Karpas-422 (cell line): ENCODE data around the gene SH3TC1. TPM values are rescaled to one million over a fixed set of nuclear protein-coding genes. Genes with fewer than 3 reads are reported as not detected.

Experiments used
- DNase-seq: peaks from one replicate; pipeline ENCODE4 v3.0.0-alpha.2; 2015
- H2AFZ ChIP-seq: fragments of 200-600 bp; sonication (generic); 2 replicates; pipeline ENCODE4 v1.6.1; 2014; ENCODE audit warnings: antibody characterized with exemption, low read length, mixed read lengths
- H3K27ac ChIP-seq: fragments of 200-600 bp; sonication (generic); 2 replicates; pipeline ENCODE4 v1.5.1; 2014; ENCODE audit warnings: mild to moderate bottlenecking, low read length, moderate library complexity
- H3K27me3 ChIP-seq: fragments of 200-600 bp; sonication (generic); 2 replicates; pipeline ENCODE4 v1.6.1; 2014; ENCODE audit warnings: low read length, mixed read lengths
- H3K36me3 ChIP-seq: fragments of 200-600 bp; sonication (generic); 2 replicates; pipeline ENCODE4 v1.6.1; 2014; ENCODE audit warnings: low read length, mixed read lengths; ENCODE audit not compliant: insufficient read depth
- H3K4me1 ChIP-seq: fragments of 200-600 bp; sonication (generic); 2 replicates; pipeline ENCODE4 v1.6.1; 2014; ENCODE audit warnings: mild to moderate bottlenecking, low read length, mixed read lengths
- H3K4me2 ChIP-seq: fragments of 200-600 bp; sonication (generic); 2 replicates; pipeline ENCODE4 v1.6.1; 2014; ENCODE audit warnings: low read length, low read depth, mild to moderate bottlenecking; ENCODE audit not compliant: poor library complexity, severe bottlenecking
- H3K4me3 ChIP-seq: fragments of 200-600 bp; sonication (generic); 2 replicates; pipeline ENCODE4 v1.5.1; 2014; ENCODE audit warnings: mild to moderate bottlenecking, antibody characterized with exemption, low read length, mixed read lengths
- H3K79me2 ChIP-seq: fragments of 200-600 bp; sonication (generic); 2 replicates; pipeline ENCODE4 v1.6.1; 2014; ENCODE audit warnings: mild to moderate bottlenecking, low read length, mixed read lengths
- H3K9ac ChIP-seq: fragments of 200-600 bp; sonication (generic); 2 replicates; pipeline ENCODE4 v1.6.0; 2014; ENCODE audit warnings: low read length
- H3K9me2 ChIP-seq: fragments of 200-600 bp; sonication (generic), shearing (Covaris generic); replicated peaks from 2 replicates; pipeline ENCODE4 v1.6.0; 2014; ENCODE audit warnings: mild to moderate bottlenecking, low read length, moderate library complexity; ENCODE audit not compliant: insufficient read depth
- H3K9me3 ChIP-seq: fragments of 300-700, 200-600 bp; sonication (generic); 2 replicates; pipeline ENCODE4 v1.6.1; 2014; ENCODE audit warnings: low read length, mixed read lengths
- H4K20me1 ChIP-seq: fragments of 200-600 bp; sonication (generic); 2 replicates; pipeline ENCODE4 v1.6.1; 2014; ENCODE audit warnings: mild to moderate bottlenecking, antibody characterized with exemption, low read length, low read depth; ENCODE audit not compliant: insufficient read depth
- total RNA-seq: library from RNA; depleted of rRNA; stranded (reverse); fragments of >200 nt; shearing (Covaris generic); gene quantifications from 2 replicates; pipeline ENCODE4 v1.2.3, GENCODE V29; 2014; ENCODE audit warnings: low replicate concordance

The SH3TC1 gene
- total RNA-seq, 1 experiment from 2014 or later: 6.9 TPM

DNA sequence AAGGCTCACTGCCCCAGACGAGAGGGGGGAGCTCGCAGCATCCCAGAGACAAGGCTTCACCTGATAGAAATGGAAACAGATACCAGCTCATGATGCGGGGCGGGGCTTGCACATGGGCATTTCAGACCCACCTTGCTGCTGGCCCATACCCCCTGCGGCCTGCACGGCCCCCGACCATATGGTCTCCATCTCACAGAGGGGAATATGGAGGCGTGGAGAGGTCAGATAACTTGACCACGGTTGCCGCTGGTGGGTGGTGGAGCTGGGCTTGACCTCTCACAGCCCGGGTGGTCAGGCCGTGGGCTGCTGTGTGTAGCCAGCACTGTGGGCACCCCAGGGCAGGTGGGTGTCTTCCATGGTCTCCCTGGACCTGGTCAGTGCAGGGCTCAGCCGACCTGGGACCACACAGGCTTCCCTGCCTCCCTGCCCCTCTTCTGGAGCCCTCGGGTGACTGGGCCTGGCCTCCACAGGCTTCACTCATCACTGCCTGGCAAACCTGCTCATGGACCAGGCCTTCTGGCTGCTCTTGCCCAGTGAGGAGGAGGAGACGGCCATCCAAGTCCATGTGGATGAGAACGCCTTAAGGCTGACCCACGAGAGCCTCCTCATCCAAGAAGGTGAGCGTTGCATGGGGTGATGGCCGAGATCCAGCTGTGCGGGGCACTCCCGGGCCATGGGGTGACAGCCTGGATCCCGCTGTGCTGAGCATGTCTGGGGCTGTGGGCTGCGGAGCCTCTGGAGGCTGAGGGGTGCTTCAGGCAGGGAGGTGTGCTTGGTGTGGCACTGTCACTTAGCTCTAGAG is 16.8 kb downstream of the SH3TC1 start:
- Histone ChIP-seq H4K20me1 (no peaks in the 10 kb centered on the region), H3K4me3 (no peak overlapping the region)

DNA sequence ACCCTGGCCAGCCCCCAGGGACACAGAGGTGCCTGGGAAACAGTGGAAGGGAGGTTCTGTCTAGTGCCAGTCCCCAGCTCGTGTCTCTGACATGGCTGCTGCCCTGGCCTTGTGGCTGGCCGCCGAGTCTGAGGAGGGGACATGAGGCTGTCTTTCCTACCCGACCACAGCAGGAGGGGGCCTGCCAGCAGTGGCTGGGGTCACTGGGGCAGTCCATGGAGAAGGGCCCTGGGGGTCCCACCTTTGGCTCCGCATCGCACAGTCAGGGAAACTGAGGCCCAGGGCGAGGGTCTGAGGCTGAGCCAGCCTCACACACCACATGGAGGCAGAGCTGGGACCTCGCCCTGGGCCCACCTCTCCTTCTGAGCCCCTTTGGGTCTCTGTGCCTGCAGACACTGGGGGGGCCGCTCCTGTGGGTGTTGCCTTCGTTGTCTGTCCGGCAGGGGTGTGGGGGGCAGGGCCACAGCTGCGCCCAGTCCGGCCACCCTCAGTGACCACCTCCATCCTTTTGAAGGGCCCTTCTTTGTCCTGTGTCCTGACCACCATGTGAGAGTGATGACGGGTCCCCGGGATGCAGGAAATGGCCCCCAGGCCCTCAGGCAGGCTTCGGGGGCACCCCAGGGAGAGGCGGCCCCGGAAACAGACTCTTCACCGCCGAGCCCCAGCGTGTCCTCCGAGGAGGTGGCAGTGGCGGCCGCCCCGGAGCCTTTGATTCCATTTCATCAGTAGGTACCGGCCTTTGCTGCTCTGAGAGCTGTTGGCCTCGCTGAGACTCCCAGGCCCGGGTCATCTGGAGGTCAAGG is 17.6 kb downstream of the SH3TC1 start:
- Histone ChIP-seq H3K79me2 (no peaks in the 10 kb centered on the region), H3K36me3 (no peaks in the 10 kb centered on the region), H3K4me3 (no peak overlapping the region), H4K20me1 (no peaks in the 10 kb centered on the region), H3K27me3 (no peaks in the 10 kb centered on the region), H3K4me1 (no peaks in the 10 kb centered on the region), H3K9me3 (no peaks in the 10 kb centered on the region), H3K27ac (no peak overlapping the region), H3K9ac (no peak overlapping the region), H3K4me2 (no peak overlapping the region), H2AFZ (no peak overlapping the region), H3K9me2 (no peaks in the 10 kb centered on the region)
- no peak for DNase-seq

More for the DNA sequence above, 16.8 kb downstream of the SH3TC1 start:
- DNase-seq: no peak
- H3K9ac ChIP-seq: no peak overlapping the region
- no peak overlapping the region for H3K4me2 ChIP-seq
- no peaks in the 10 kb centered on the region for H3K36me3 ChIP-seq
- no peaks in the 10 kb centered on the region for H3K9me3 ChIP-seq
- H3K9me2 ChIP-seq: no peaks in the 10 kb centered on the region
- no peaks in the 10 kb centered on the region for H3K79me2 ChIP-seq
- H3K27me3 ChIP-seq: no peaks in the 10 kb centered on the region
- no peak overlapping the region for H3K27ac ChIP-seq
- no peak overlapping the region for H2AFZ ChIP-seq
- H3K4me1 ChIP-seq: no peaks in the 10 kb centered on the region

DNA sequence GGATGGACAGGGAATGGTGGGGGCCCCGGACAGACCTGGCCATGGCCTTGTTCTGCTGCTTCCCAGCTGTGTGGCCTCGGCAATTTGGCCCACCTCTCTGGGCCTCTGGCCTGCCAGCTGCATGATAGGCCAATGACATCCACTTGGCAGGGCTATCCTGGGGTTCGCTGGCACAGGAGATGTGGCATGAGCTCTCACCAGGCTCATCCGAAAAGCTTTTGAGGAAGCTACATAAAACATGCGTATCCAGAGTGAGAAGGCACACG is 18.1 kb downstream of the SH3TC1 start:
- Histone ChIP-seq H3K9ac (no peak overlapping the region), H3K36me3 (no peaks in the 10 kb centered on the region)

DNA sequence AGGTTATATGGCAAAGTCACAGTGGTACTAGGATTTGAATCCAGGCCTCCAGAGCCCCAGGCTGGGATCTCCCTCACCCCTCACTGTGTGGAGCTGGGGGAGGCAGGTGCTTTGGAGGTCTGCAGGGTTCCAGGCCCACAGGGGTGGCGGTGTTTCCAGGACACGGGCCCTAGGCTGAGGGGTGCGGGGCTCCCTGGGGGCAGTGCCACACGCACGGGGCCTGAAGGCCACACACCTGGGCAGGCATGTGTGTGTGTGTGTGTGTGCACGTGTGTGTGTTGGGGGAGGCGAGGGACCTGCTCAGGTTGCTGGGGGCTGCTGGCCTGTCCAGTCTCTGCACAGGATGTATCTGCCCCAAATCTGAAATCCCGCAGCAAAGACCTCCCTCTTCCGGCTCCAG is 18.8 kb downstream of the SH3TC1 start:
- Histone ChIP-seq H3K27me3 (no peaks in the 10 kb centered on the region), H3K4me1 (no peaks in the 10 kb centered on the region), H3K36me3 (no peaks in the 10 kb centered on the region), H4K20me1 (no peaks in the 10 kb centered on the region), H3K9me2 (no peaks in the 10 kb centered on the region), H3K9me3 (no peaks in the 10 kb centered on the region), H3K9ac (no peak overlapping the region), H3K4me3 (no peak overlapping the region), H2AFZ (no peak overlapping the region), H3K79me2 (no peaks in the 10 kb centered on the region), H3K27ac (no peak overlapping the region), H3K4me2 (no peak overlapping the region)
- DNase-seq: no peak

More for the DNA sequence above, 18.1 kb downstream of the SH3TC1 start:
- no peak overlapping the region for H3K4me2 ChIP-seq
- H2AFZ ChIP-seq: no peak overlapping the region
- DNase-seq: no peak
- H3K79me2 ChIP-seq: no peaks in the 10 kb centered on the region
- no peaks in the 10 kb centered on the region for H3K9me3 ChIP-seq
- H3K27me3 ChIP-seq: no peaks in the 10 kb centered on the region
- H3K4me3 ChIP-seq: no peak overlapping the region
- no peak overlapping the region for H3K27ac ChIP-seq
- no peaks in the 10 kb centered on the region for H4K20me1 ChIP-seq
- H3K4me1 ChIP-seq: no peaks in the 10 kb centered on the region
- H3K9me2 ChIP-seq: no peaks in the 10 kb centered on the region

DNA sequence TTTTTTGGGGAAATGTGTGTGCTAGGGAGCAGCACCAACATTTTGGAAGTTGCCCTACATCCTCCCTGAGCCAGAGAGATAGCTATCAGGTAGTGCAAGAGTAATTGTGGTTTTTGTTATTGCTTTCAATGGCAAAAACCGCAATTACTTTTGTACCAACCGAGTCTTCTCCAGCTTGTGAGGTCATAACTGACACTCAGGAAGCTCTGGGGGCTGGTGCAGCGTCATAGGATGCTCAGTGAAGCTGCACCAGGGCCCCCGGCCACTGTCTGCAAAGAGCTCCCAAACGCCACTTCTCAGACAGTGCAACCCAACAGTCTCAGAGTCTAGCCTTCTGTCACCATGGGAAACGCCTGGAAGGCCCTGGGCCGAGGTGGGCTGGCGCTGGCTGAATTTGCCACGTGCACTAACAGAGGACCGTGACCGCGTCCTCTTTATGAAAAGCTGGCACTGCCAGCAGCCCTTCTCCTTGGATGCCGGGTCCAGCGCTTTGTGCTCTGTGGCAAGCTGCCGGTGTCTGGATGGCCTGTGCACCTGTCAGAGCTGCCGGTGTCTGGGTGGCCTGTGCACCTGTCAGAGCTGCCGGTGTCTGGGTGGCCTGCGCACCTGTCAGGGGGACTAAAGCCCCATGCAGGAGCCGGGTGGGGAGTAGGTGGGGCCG is 19.4 kb downstream of the SH3TC1 start:
- no peak overlapping the region for H2AFZ ChIP-seq
- H3K9me3 ChIP-seq: no peaks in the 10 kb centered on the region
- no peak for DNase-seq
- H3K4me2 ChIP-seq: no peak overlapping the region
- no peak overlapping the region for H3K4me3 ChIP-seq
- H3K36me3 ChIP-seq: no peaks in the 10 kb centered on the region
- no peaks in the 10 kb centered on the region for H3K27me3 ChIP-seq
- H3K79me2 ChIP-seq: no peaks in the 10 kb centered on the region
- H3K4me1 ChIP-seq: no peaks in the 10 kb centered on the region
- no peaks in the 10 kb centered on the region for H4K20me1 ChIP-seq
- H3K27ac ChIP-seq: no peak overlapping the region
- H3K9me2 ChIP-seq: no peaks in the 10 kb centered on the region
- no peak overlapping the region for H3K9ac ChIP-seq

DNA sequence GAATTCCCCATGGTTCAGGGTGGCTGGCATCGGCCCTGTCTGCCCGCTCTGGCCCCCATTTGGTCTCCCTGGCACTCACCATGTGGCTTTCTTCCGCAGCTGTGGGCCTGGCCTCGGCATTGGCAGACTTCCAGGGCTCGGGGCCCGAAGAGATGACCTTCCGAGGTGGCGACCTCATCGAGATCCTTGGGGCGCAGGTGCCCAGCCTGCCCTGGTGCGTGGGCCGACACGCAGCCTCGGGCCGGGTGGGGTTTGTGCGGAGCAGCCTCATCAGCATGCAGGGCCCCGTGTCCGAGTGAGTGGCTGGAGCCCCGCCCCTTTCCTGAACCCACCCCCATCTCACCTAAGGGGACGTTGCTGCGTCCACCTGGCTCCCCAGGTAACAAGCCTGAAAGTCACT is 20.1 kb downstream of the SH3TC1 start:
- Histone ChIP-seq H3K4me3 (no peak overlapping the region), H3K9me3 (no peaks in the 10 kb centered on the region), H3K9ac (no peak overlapping the region), H3K79me2 (no peaks in the 10 kb centered on the region), H3K27ac (no peak overlapping the region), H2AFZ (no peak overlapping the region), H3K4me1 (no peaks in the 10 kb centered on the region), H4K20me1 (no peaks in the 10 kb centered on the region), H3K4me2 (no peak overlapping the region), H3K9me2 (no peaks in the 10 kb centered on the region), H3K27me3 (no peaks in the 10 kb centered on the region), H3K36me3 (no peaks in the 10 kb centered on the region)
- no peak for DNase-seq

DNA sequence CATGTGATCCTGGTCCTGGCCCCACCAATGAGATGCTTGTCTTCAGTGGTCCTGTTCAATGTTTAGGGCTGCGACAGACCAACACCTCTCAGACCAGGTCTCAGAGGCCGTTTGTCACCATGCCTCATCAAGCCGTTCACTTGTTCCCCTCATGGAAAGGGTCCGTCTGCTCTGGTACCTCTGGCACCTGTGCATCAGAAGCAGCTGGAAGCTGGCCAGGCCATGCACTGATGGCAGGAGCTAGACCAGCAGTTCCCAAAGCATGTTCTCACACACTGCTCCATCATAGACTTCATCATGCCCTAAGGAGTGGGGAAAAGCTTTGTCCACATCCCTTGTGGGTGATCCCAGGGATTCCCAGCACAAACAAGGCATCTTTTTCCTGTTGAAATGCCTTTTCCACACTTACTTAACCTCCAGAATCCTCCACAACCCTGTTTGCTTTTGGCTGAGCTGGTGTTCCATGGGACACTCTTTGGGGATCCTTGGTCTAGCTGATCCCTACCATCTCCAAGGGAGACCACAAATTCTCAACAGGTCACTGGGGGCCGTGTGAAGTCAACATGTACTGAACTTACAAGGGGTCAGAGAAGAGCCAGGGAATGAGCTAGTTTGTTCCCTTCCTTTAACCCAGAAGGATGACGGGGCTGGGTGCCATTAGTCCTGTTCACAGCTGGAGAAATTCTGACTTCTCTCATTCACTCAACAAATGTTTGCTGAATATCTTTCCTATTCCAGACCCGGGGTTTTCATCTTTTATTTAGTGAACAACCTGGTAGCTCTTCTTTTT is 21.8 kb downstream of the SH3TC1 start:
- no peak for DNase-seq
- Histone ChIP-seq H3K9ac (no peak overlapping the region), H3K4me1 (no peaks in the 10 kb centered on the region), H3K9me3 (no peaks in the 10 kb centered on the region), H3K4me3 (no peak overlapping the region), H4K20me1 (no peaks in the 10 kb centered on the region), H3K27ac (no peak overlapping the region), H3K27me3 (no peaks in the 10 kb centered on the region), H3K4me2 (no peak overlapping the region), H3K36me3 (no peaks in the 10 kb centered on the region), H3K9me2 (no peaks in the 10 kb centered on the region), H3K79me2 (no peaks in the 10 kb centered on the region), H2AFZ (no peak overlapping the region)

DNA sequence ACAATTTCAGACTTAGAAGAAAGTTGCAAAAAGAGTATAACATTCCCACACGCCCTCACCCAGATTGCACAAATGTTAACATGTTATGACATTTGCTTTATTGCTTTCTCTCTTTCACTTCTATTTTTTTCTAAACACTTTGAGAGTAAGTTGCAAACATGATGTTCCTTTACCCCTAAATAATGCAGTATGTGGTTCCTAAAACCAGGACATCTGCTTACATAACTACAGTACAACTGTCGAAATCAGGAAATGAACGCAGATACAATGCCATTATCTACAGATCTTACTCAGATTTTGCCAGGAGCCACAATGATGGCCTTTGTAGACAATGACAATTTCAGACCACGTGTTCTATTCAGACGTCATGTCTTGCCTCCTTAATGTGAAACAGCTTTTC is 22.4 kb downstream of the SH3TC1 start:
- H3K4me3 ChIP-seq: no peak overlapping the region
- no peaks in the 10 kb centered on the region for H3K9me2 ChIP-seq
- H3K4me1 ChIP-seq: no peaks in the 10 kb centered on the region
- no peaks in the 10 kb centered on the region for H4K20me1 ChIP-seq
- H3K4me2 ChIP-seq: no peak overlapping the region
- H3K9ac ChIP-seq: no peak overlapping the region
- H3K9me3 ChIP-seq: no peaks in the 10 kb centered on the region
- H3K27me3 ChIP-seq: no peaks in the 10 kb centered on the region
- H2AFZ ChIP-seq: no peak overlapping the region
- H3K79me2 ChIP-seq: no peaks in the 10 kb centered on the region
- H3K27ac ChIP-seq: no peak overlapping the region
- H3K36me3 ChIP-seq: no peaks in the 10 kb centered on the region
- DNase-seq: no peak
